H1 (cell line): ENCODE measurements around the gene TAS2R5. TPM values are rescaled to one million over a fixed set of nuclear protein-coding genes. Genes with fewer than 3 reads are reported as not detected.

Experiments used
- CTCF ChIA-PET: fragments of 300-600 bp; sonication (Branson Sonifier 250); formaldehyde crosslinking; loops from one replicate; lab custom pipeline; 2021; ENCODE audit not compliant: partially characterized antibody; lab: Charles Lee
- POLR2A ChIA-PET: fragments of 300-600 bp; sonication (Branson Sonifier 250); formaldehyde crosslinking; loops from one replicate; lab custom pipeline; 2021; ENCODE audit warnings: inconsistent platforms; ENCODE audit not compliant: partially characterized antibody; lab: Charles Lee
- DNase-seq, 2 experiments: peaks; one replicate each; pipeline versions ENCODE4 v3.0.0 to v3.0.0-alpha.2; 2010 to 2022; ENCODE audit warnings: low spot score in 2 of 2, low read depth in 1 of 2, mixed read lengths in 1 of 2
- FAIRE-seq: peaks from 2 replicates; lab custom pipeline; 2011; peaks lifted over from hg19 to GRCh38; lab: Jason Lieb, UNC
- H2AFZ ChIP-seq: 2 replicates; pipeline ENCODE4 v1.8.1; 2012; ENCODE audit warnings: low read length, inconsistent platforms
- H2AK5ac ChIP-seq: 2 replicates; pipeline ENCODE4 v1.6.1; 2013; ENCODE audit warnings: low read depth, low read length
- H2BK120ac ChIP-seq: replicated peaks from 2 replicates; pipeline ENCODE3; 2013; ENCODE audit warnings: low read depth, low read length, inconsistent platforms
- H2BK12ac ChIP-seq: 2 replicates; pipeline ENCODE4 v1.6.1; 2013; ENCODE audit warnings: low read depth, low read length
- H2BK15ac ChIP-seq: 2 replicates; pipeline ENCODE4 v1.6.1; 2013; ENCODE audit warnings: low read length
- H2BK20ac ChIP-seq: 2 replicates; pipeline ENCODE4 v1.6.1; 2013; ENCODE audit warnings: low read length
- H2BK5ac ChIP-seq: 2 replicates; pipeline ENCODE4 v1.6.1; 2013; ENCODE audit warnings: low read depth, low read length
- H3K14ac ChIP-seq: 2 replicates; pipeline ENCODE4 v1.6.1; 2013; ENCODE audit warnings: inconsistent platforms; ENCODE audit not compliant: insufficient read length
- H3K18ac ChIP-seq: 2 replicates; pipeline ENCODE4 v1.6.1; 2013; ENCODE audit warnings: low read length; ENCODE audit errors: extremely low read depth
- H3K23ac ChIP-seq: 2 replicates; pipeline ENCODE4 v1.6.1; 2013; ENCODE audit warnings: inconsistent platforms; ENCODE audit not compliant: insufficient read length
- H3K23me2 ChIP-seq: 2 replicates; pipeline ENCODE4 v1.6.1; 2013; ENCODE audit warnings: low read depth, low read length
- H3K27ac ChIP-seq: 2 replicates; pipeline ENCODE4 v1.6.1; 2011; ENCODE audit warnings: low read depth, low read length, inconsistent platforms
- H3K27me3 ChIP-seq, 4 experiments: replicated peaks in 1 of 4; 1 replicate in 1 of 4; 2 replicates in 3 of 4; pipeline versions ENCODE4 v1.6.1 to v1.8.1; 2011 to 2013; ENCODE audit warnings: low read length in 3 of 4, mild to moderate bottlenecking in 3 of 4, inconsistent platforms in 2 of 4, mixed read lengths in 2 of 4, moderate library complexity in 1 of 4; ENCODE audit not compliant: control insufficient read depth in 3 of 4, insufficient read depth in 3 of 4; ENCODE audit errors: extremely low read depth in 1 of 4
- H3K36me3 ChIP-seq, 4 experiments: 2 replicates each; pipeline versions ENCODE4 v1.6.1 to v1.8.1; 2011 to 2013; ENCODE audit warnings: mild to moderate bottlenecking in 4 of 4, low read length in 3 of 4, moderate library complexity in 2 of 4, control low read depth in 1 of 4, inconsistent platforms in 1 of 4; ENCODE audit not compliant: insufficient read depth in 4 of 4, control insufficient read depth in 2 of 4
- H3K4ac ChIP-seq: replicated peaks from 2 replicates; pipeline ENCODE3; 2013; ENCODE audit warnings: low read length, low read depth, mixed read lengths, inconsistent platforms; ENCODE audit not compliant: insufficient read length
- H3K4me1 ChIP-seq, 4 experiments: replicated peaks in 1 of 4; 1 replicate in 1 of 4; 2 replicates in 3 of 4; pipeline versions ENCODE4 v1.6.1 to v1.8.1; 2011 to 2013; ENCODE audit warnings: low read length in 3 of 4, inconsistent platforms in 2 of 4, mixed read lengths in 1 of 4; ENCODE audit not compliant: insufficient read depth in 4 of 4, control insufficient read depth in 3 of 4
- H3K4me2 ChIP-seq, 2 experiments: 2 replicates each; pipeline versions ENCODE4 v1.6.1 to v1.8.1; 2011 to 2013; ENCODE audit warnings: low read depth in 2 of 2, low read length in 2 of 2, control low read depth in 1 of 2, inconsistent platforms in 1 of 2, mild to moderate bottlenecking in 1 of 2; ENCODE audit not compliant: insufficient read depth in 1 of 2
- H3K4me3 ChIP-seq, 4 experiments: fragments of 200-600, 300-600 bp in 1 of 4; sonication (generic), shearing (Covaris generic), sonication (Bioruptor Twin) in 1 of 4; 2 replicates each; pipeline versions ENCODE4 v1.5.1 to v1.8.1; 2011 to 2016; ENCODE audit warnings: low read length in 4 of 4, low read depth in 3 of 4, control low read depth in 2 of 4, inconsistent platforms in 2 of 4, mild to moderate bottlenecking in 2 of 4, mixed read lengths in 1 of 4, moderate library complexity in 1 of 4; ENCODE audit not compliant: insufficient read depth in 2 of 4; ENCODE audit errors: extremely low read depth in 1 of 4
- H3K56ac ChIP-seq: replicated peaks from 2 replicates; pipeline ENCODE3; 2013; ENCODE audit warnings: low read depth, mild to moderate bottlenecking, mixed read lengths, low read length, inconsistent platforms; ENCODE audit not compliant: insufficient read length
- H3K79me1 ChIP-seq: 2 replicates; pipeline ENCODE4 v1.6.1; 2013; ENCODE audit warnings: low read depth, low read length, control low read depth
- H3K79me2 ChIP-seq, 2 experiments: 2 replicates each; pipeline versions ENCODE4 v1.6.1 to v1.8.1; 2012 to 2013; ENCODE audit warnings: low read length in 2 of 2, mild to moderate bottlenecking in 2 of 2, inconsistent platforms in 1 of 2; ENCODE audit not compliant: insufficient read depth in 2 of 2, control insufficient read depth in 1 of 2
- H3K9ac ChIP-seq, 4 experiments: replicated peaks in 1 of 4; 1 replicate in 1 of 4; 2 replicates in 3 of 4; pipeline versions ENCODE4 v1.6.1 to v1.8.1; 2011 to 2013; ENCODE audit warnings: low read depth in 3 of 4, low read length in 3 of 4, control low read depth in 2 of 4, mild to moderate bottlenecking in 2 of 4, moderate library complexity in 2 of 4, inconsistent platforms in 1 of 4; ENCODE audit errors: extremely low read depth in 1 of 4
- H3K9me3 ChIP-seq, 2 experiments: 2 replicates each; pipeline versions ENCODE4 v1.6.1 to v1.8.1; 2012 to 2013; ENCODE audit warnings: mild to moderate bottlenecking in 2 of 2, moderate library complexity in 2 of 2, control low read depth in 1 of 2, inconsistent platforms in 1 of 2, low read depth in 1 of 2, low read length in 1 of 2, mixed read lengths in 1 of 2; ENCODE audit not compliant: insufficient read depth in 2 of 2
- H4K20me1 ChIP-seq, 2 experiments: replicated peaks in 1 of 2; 2 replicates each; pipeline versions ENCODE3 to v1.8.1; 2011 to 2013; ENCODE audit warnings: inconsistent platforms in 2 of 2, low read length in 2 of 2, mild to moderate bottlenecking in 1 of 2; ENCODE audit not compliant: insufficient read depth in 2 of 2, control insufficient read depth in 1 of 2
- H4K5ac ChIP-seq: 2 replicates; pipeline ENCODE4 v1.6.1; 2013; ENCODE audit warnings: low read length, low read depth, mixed read lengths, inconsistent platforms; ENCODE audit not compliant: insufficient read length
- H4K8ac ChIP-seq: 2 replicates; pipeline ENCODE4 v1.8.0; 2013; ENCODE audit warnings: mild to moderate bottlenecking, moderate library complexity, low read length, inconsistent platforms; ENCODE audit not compliant: insufficient read depth; ENCODE audit errors: extremely low read depth
- H4K91ac ChIP-seq: replicated peaks from 2 replicates; pipeline ENCODE3; 2013; ENCODE audit warnings: low read length, mixed read lengths, inconsistent platforms; ENCODE audit not compliant: insufficient read length
- ASH2L ChIP-seq: fragments of 200-600, 300-600 bp; sonication (generic); IDR thresholded peaks from one replicate; pipeline ENCODE4 v1.7.1; 2017; ENCODE audit warnings: low read length
- BRCA1 ChIP-seq: IDR thresholded peaks from 2 replicates; pipeline ENCODE4 v1.6.1; 2012; ENCODE audit warnings: low read depth, low read length, improper control_type of control experiment
- HDAC2 ChIP-seq, 2 experiments: fragments of 300-600 bp in 1 of 2; sonication (generic) in 1 of 2; IDR thresholded peaks; 2 replicates each; pipeline ENCODE4 v1.6.1; 2011 to 2012; ENCODE audit warnings: low read depth in 2 of 2, low read length in 2 of 2, mild to moderate bottlenecking in 2 of 2, moderate library complexity in 2 of 2, borderline replicate concordance in 1 of 2, inconsistent platforms in 1 of 2
- MAFK ChIP-seq: IDR thresholded peaks from 2 replicates; pipeline ENCODE4 v1.6.1; 2012; ENCODE audit warnings: low read depth, mild to moderate bottlenecking, improper control_type of control experiment, low read length
- POU5F1 ChIP-seq: IDR thresholded peaks from 2 replicates; pipeline ENCODE4 v1.6.1; 2011; ENCODE audit warnings: low read depth, mild to moderate bottlenecking, low read length, moderate library complexity
- RAD21 ChIP-seq, 2 experiments: IDR thresholded peaks in 1 of 2; conservative IDR thresholded peaks in 1 of 2; 2 replicates each; pipeline ENCODE4 v1.6.1; 2011; ENCODE audit warnings: low read depth in 2 of 2, low read length in 2 of 2, improper control_type of control experiment in 1 of 2, inconsistent platforms in 1 of 2, mild to moderate bottlenecking in 1 of 2, moderate library complexity in 1 of 2
- SIN3A ChIP-seq, 2 experiments: IDR thresholded peaks in 1 of 2; conservative IDR thresholded peaks in 1 of 2; 2 replicates each; pipeline ENCODE4 v1.6.1; 2011 to 2012; ENCODE audit warnings: low read length in 2 of 2, improper control_type of control experiment in 1 of 2, low read depth in 1 of 2, mild to moderate bottlenecking in 1 of 2
- TAF7 ChIP-seq: optimal IDR thresholded peaks from 2 replicates; pipeline ENCODE3; 2011; ENCODE audit warnings: low read depth, mild to moderate bottlenecking, inconsistent platforms, low read length, moderate library complexity, borderline replicate concordance
- USF2 ChIP-seq: IDR thresholded peaks from 2 replicates; pipeline ENCODE4 v1.6.1; 2011; ENCODE audit warnings: low read length, improper control_type of control experiment
- YY1 ChIP-seq: IDR thresholded peaks from 2 replicates; pipeline ENCODE4 v1.6.1; 2011; ENCODE audit warnings: low read depth, mild to moderate bottlenecking, low read length
- WGBS, 2 experiments: shearing (Covaris generic) in 1 of 2; methylation state at CpG; one replicate each; pipeline versions ENCODE4 v1.1.6 to v1.1.7; 2013 to 2015; ENCODE audit warnings: low lambda C conversion rate in 2 of 2, mixed read lengths in 2 of 2, inconsistent platforms in 1 of 2, low coverage in 1 of 2, missing lambda C conversion rate in 1 of 2; ENCODE audit not compliant: insufficient replicate concordance in 2 of 2, insufficient coverage in 1 of 2, insufficient read length in 1 of 2; ENCODE audit errors: extremely low coverage in 1 of 2, missing lambda C conversion rate in 1 of 2; 5-methylcytosine and 5-hydroxymethylcytosine counted together
- polyA plus RNA-seq, 7 experiments: library from polyadenylated mRNA; depleted of rRNA in 3 of 7; stranded (reverse) in 5 of 7; unstranded in 2 of 7; fragments of >200 nt in 5 of 7; fragments of 200-250 nt in 2 of 7; gene quantifications; 1 replicate in 5 of 7; 2 replicates in 1 of 7; 4 replicates in 1 of 7; pipeline versions ENCODE4 v1.2.1 to v1.2.3, GENCODE V29; 2011 to 2013; ENCODE audit warnings: missing spikeins in 2 of 7, mixed read lengths in 2 of 7
- total RNA-seq: library from RNA; stranded (reverse); fragmentation: NEBNext Ultra II Directional; extraction: Animal tissue kit (Norgen Biotek cat#: 25700); gene quantifications from 2 replicates; pipeline ENCODE4 v1.2.1, GENCODE V29; 2021

TAS2R5 gene
- total and polyA plus RNA-seq, 2 of the 8 experiments (the other 6 are each of a cell fraction or from before 2014, with no cell fraction given): 1.5 to 6.2 TPM

GRCh38 chr7:141839256-141839655 lies 49.2 kb downstream of the TAS2R5 start:
- Histone ChIP-seq H3K4me2 (no peak overlapping the region), H4K8ac (no peak overlapping the region), H3K4me3 (no peak overlapping the region), H3K56ac (no peak overlapping the region), H3K18ac (no peak overlapping the region), H4K20me1 (no peaks in the 10 kb centered on the region), H3K9me3 (no peaks in the 10 kb centered on the region), H2BK12ac (no peak overlapping the region), H3K79me2 (no peaks in the 10 kb centered on the region), H3K23me2 (no peaks in the 10 kb centered on the region), H3K9ac (no peak overlapping the region), H3K27ac (no peak overlapping the region), H3K27me3 (no peaks in the 10 kb centered on the region), H2AK5ac (no peak overlapping the region), H2BK5ac (no peak overlapping the region), H3K4me1 (no peaks in the 10 kb centered on the region), H3K14ac (no peak overlapping the region), H3K23ac (no peak overlapping the region), H3K79me1 (no peaks in the 10 kb centered on the region), H3K4ac (no peak overlapping the region), H4K91ac (no peak overlapping the region), H2BK15ac (no peak overlapping the region), H2BK20ac (no peak overlapping the region), H2BK120ac (no peak overlapping the region), H3K36me3 (no peaks in the 10 kb centered on the region), H4K5ac (no peak overlapping the region), H2AFZ (no peak overlapping the region)
- 76% methylated on average over 4 of the region's 4 CpGs; no CpG with 5 or more reads in 1 of the 2 experiments for WGBS, 2 experiments
- no peak for DNase-seq
- no peak for FAIRE-seq
- ChIA-PET POLR2A (no interaction called here), CTCF (no interaction called here)
- no peak for TF ChIP-seq HDAC2 (IDR thresholded peaks at IDR 0.05; ENCODE audit: borderline replicate concordance in 1 of 2, low read depth in 2 of 2, low read length in 2 of 2)
- TF ChIP-seq RAD21 (IDR thresholded peaks at IDR 0.05 in 1 of 2, conservative IDR thresholded peaks at IDR 0.05 in 1 of 2; ENCODE audit: low read depth in 2 of 2, low read length in 2 of 2): no peak
- no peak for TF ChIP-seq USF2
- TF ChIP-seq YY1: no peak
- TF ChIP-seq BRCA1: no peak
- TF ChIP-seq SIN3A (conservative IDR thresholded peaks at IDR 0.05 in 1 of 2, IDR thresholded peaks at IDR 0.05 in 1 of 2; ENCODE audit: low read depth in 1 of 2, low read length in 2 of 2): no peak
- no peak for TF ChIP-seq ASH2L
- no peak for TF ChIP-seq POU5F1
- TF ChIP-seq TAF7: no peak
- no peak for TF ChIP-seq MAFK
